CD4-positive, alpha-beta T cell treated with Interleukin-15 for 1 hour (primary cell): ENCODE data around the gene XPO6.

Source experiments
- DNase-seq: peaks from one replicate; pipeline ENCODE4 v3.0.0-alpha.2; 2020

The XPO6 gene

GRCh38 chr16:28183484-28183883, 28.3 kb downstream of the XPO6 start:
- DNase-seq: no peak

- DNase-seq: no peak
These were observed 29.0 kb downstream of the XPO6 start for GRCh38 chr16:28182801-28183200.

GRCh38 chr16:28182183-28182582, 29.6 kb downstream of the XPO6 start:
- DNase-seq: no peak

- DNase-seq: no peak
These were observed 30.2 kb downstream of the XPO6 start for GRCh38 chr16:28181515-28181914.

GRCh38 chr16:28180655-28181460, 30.9 kb downstream of the XPO6 start:
- DNase-seq: no peak

GRCh38 chr16:28179354-28179753, 32.4 kb downstream of the XPO6 start:
- no peak for DNase-seq

- DNase-seq: no peak
These were observed 36.0 kb downstream of the XPO6 start for GRCh38 chr16:28175715-28176114.

GRCh38 chr16:28172336-28172735, 39.4 kb downstream of the XPO6 start:
- no peak for DNase-seq

GRCh38 chr16:28171816-28172215, 39.9 kb downstream of the XPO6 start:
- no peak for DNase-seq

GRCh38 chr16:28168991-28169554, 42.7 kb downstream of the XPO6 start:
- DNase-seq: peak; percentile 48

- DNase-seq: no peak
These were observed 44.0 kb downstream of the XPO6 start for GRCh38 chr16:28167730-28168129.

GRCh38 chr16:28167221-28167620, 44.5 kb downstream of the XPO6 start:
- no peak for DNase-seq

- DNase-seq: no peak
These were observed 45.2 kb downstream of the XPO6 start for GRCh38 chr16:28166394-28167208.

- DNase-seq: no peak
These were observed 46.2 kb downstream of the XPO6 start for GRCh38 chr16:28165598-28165997.

GRCh38 chr16:28164140-28164539, 47.6 kb downstream of the XPO6 start:
- no peak for DNase-seq

- DNase-seq: no peak
These were observed 48.1 kb downstream of the XPO6 start for GRCh38 chr16:28163699-28164098.

GRCh38 chr16:28162326-28162877, 49.4 kb downstream of the XPO6 start:
- no peak for DNase-seq

GRCh38 chr16:28161626-28162025, 50.1 kb downstream of the XPO6 start:
- no peak for DNase-seq

GRCh38 chr16:28158136-28158535, 53.6 kb downstream of the XPO6 start:
- DNase-seq: no peak

GRCh38 chr16:28156056-28156680, 55.6 kb downstream of the XPO6 start:
- DNase-seq: no peak

- DNase-seq: no peak
These were observed 56.5 kb downstream of the XPO6 start for GRCh38 chr16:28155293-28155692.

GRCh38 chr16:28151180-28151579, 60.6 kb downstream of the XPO6 start:
- DNase-seq: no peak
